SK-N-SH (cell line): ENCODE data around the gene ARMH3. TPM values are rescaled to one million over a fixed set of nuclear protein-coding genes. Genes with fewer than 3 reads are reported as not detected.

Experiments used
- CTCF ChIA-PET: fragments of 300-600, 350-600 bp; formaldehyde crosslinking; extraction: SDS; loops from one replicate; lab custom pipeline; 2021; lab: Yijun Ruan, JAX
- POLR2A ChIA-PET: fragments of 350-600 bp; sonication (Branson Sonifier 250); formaldehyde crosslinking; extraction: SDS; loops from one replicate; lab custom pipeline; 2020; ENCODE audit warnings: antibody characterized with exemption, inconsistent platforms; lab: Yijun Ruan, JAX
- DNase-seq: peaks from one replicate; pipeline ENCODE4 v3.0.0; 2012
- H2AFZ ChIP-seq: fragments of 200-600 bp; sonication (generic); 2 replicates; pipeline ENCODE4 v1.8.1; 2016; ENCODE audit warnings: antibody characterized with exemption, mild to moderate bottlenecking, low read depth
- H3F3A ChIP-seq: fragments of 200-600 bp; sonication (generic); replicated peaks from 2 replicates; pipeline ENCODE3; 2016; ENCODE audit warnings: antibody characterized with exemption, mild to moderate bottlenecking; ENCODE audit not compliant: insufficient read depth
- H3K27ac ChIP-seq, 2 experiments: fragments of 200-500 bp in 1 of 2; fragments of 200-600 bp in 1 of 2; sonication (Bioruptor generic) in 1 of 2; sonication (generic), shearing (Covaris generic) in 1 of 2; 2 replicates each; pipeline versions ENCODE4 v1.5.1 to v1.6.1; 2014 to 2016; ENCODE audit warnings: low read depth in 2 of 2, inconsistent platforms in 1 of 2, low read length in 1 of 2, mild to moderate bottlenecking in 1 of 2, mixed read lengths in 1 of 2
- H3K27me3 ChIP-seq: fragments of 200-600 bp; sonication (generic), shearing (Covaris generic); 2 replicates; pipeline ENCODE4 v1.6.1; 2016; ENCODE audit warnings: mixed run types; ENCODE audit not compliant: insufficient read depth
- H3K36me3 ChIP-seq, 2 experiments: fragments of 200-500 bp in 1 of 2; fragments of 200-600 bp in 1 of 2; sonication (Bioruptor generic) in 1 of 2; sonication (generic) in 1 of 2; replicated peaks in 1 of 2; 2 replicates each; pipeline versions ENCODE3 to v1.5.1; 2014 to 2016; ENCODE audit warnings: low read length in 1 of 2, mild to moderate bottlenecking in 1 of 2; ENCODE audit not compliant: insufficient read depth in 2 of 2, control insufficient read depth in 1 of 2
- H3K4me1 ChIP-seq, 2 experiments: fragments of 200-500 bp in 1 of 2; fragments of 200-600 bp in 1 of 2; sonication (Bioruptor generic) in 1 of 2; sonication (generic), shearing (Covaris generic) in 1 of 2; 2 replicates each; pipeline versions ENCODE4 v1.5.1 to v1.6.1; 2014 to 2016; ENCODE audit warnings: low read depth in 1 of 2, low read length in 1 of 2, mixed run types in 1 of 2; ENCODE audit not compliant: insufficient read depth in 2 of 2, control insufficient read depth in 1 of 2
- H3K4me2 ChIP-seq: fragments of 200-600 bp; sonication (generic), shearing (Covaris generic); 2 replicates; pipeline ENCODE4 v1.6.1; 2017; ENCODE audit warnings: mixed run types
- H3K4me3 ChIP-seq, 2 experiments: fragments of 200-500 bp in 1 of 2; fragments of 200-600 bp in 1 of 2; sonication (Bioruptor generic) in 1 of 2; sonication (generic), shearing (Covaris generic) in 1 of 2; 2 replicates each; pipeline versions ENCODE4 v1.5.1 to v1.8.1; 2014 to 2016; ENCODE audit warnings: low read depth in 2 of 2, inconsistent platforms in 1 of 2, low read length in 1 of 2, mild to moderate bottlenecking in 1 of 2, mixed read lengths in 1 of 2, moderate library complexity in 1 of 2
- H3K79me2 ChIP-seq: fragments of 200-600 bp; sonication (generic); 2 replicates; pipeline ENCODE4 v1.8.1; 2017; ENCODE audit warnings: mild to moderate bottlenecking; ENCODE audit not compliant: insufficient read depth
- H3K9ac ChIP-seq: fragments of 200-600 bp; sonication (generic); 2 replicates; pipeline ENCODE4 v1.6.1; 2017; ENCODE audit warnings: mixed run types
- H3K9me2 ChIP-seq: fragments of 200-600 bp; sonication (generic); 2 replicates; pipeline ENCODE4 v1.6.1; 2017; ENCODE audit warnings: mixed run types
- H3K9me3 ChIP-seq: fragments of 200-600 bp; sonication (generic); 2 replicates; pipeline ENCODE4 v1.6.1; 2017; ENCODE audit warnings: mixed run types, mild to moderate bottlenecking, moderate library complexity
- H4K20me1 ChIP-seq: fragments of 200-600 bp; sonication (generic); 2 replicates; pipeline ENCODE4 v1.6.1; 2017; ENCODE audit warnings: mild to moderate bottlenecking, mixed run types; ENCODE audit not compliant: insufficient read depth
- CHD2 ChIP-seq: fragments of 150-350 bp; IDR thresholded peaks from 2 replicates; pipeline ENCODE4 v1.6.1; 2018; ENCODE audit warnings: low read length; ENCODE audit not compliant: partially characterized antibody
- ELF1 ChIP-seq: IDR thresholded peaks from 2 replicates; pipeline ENCODE4 v1.4.0; 2012
- EP300 ChIP-seq, 2 experiments: IDR thresholded peaks; 2 replicates each; pipeline versions ENCODE4 v1.4.0 to v1.6.1; 2012; ENCODE audit warnings: borderline replicate concordance in 1 of 2, low read depth in 1 of 2, low read length in 1 of 2
- FOXJ3 ChIP-seq: sonication (generic); formaldehyde crosslinking; IDR thresholded peaks from 2 replicates; pipeline ENCODE4 v1.5.1; 2020; ENCODE audit warnings: mild to moderate bottlenecking, missing genetic modification reagents
- FOXM1 ChIP-seq: IDR thresholded peaks from 2 replicates; pipeline ENCODE4 v1.4.0; 2012; ENCODE audit warnings: low read depth, mild to moderate bottlenecking
- MXI1 ChIP-seq: IDR thresholded peaks from 2 replicates; pipeline ENCODE4 v1.6.1; 2012; ENCODE audit warnings: mild to moderate bottlenecking, low read depth, low read length, improper control_type of control experiment
- POLR2AphosphoS5 ChIP-seq: IDR thresholded peaks from 2 replicates; pipeline ENCODE4 v1.6.1; 2012; ENCODE audit warnings: low read depth, low read length
- TCF12 ChIP-seq: IDR thresholded peaks from 2 replicates; pipeline ENCODE4 v1.4.0; 2012
- TEAD4 ChIP-seq: IDR thresholded peaks from 2 replicates; pipeline ENCODE4 v1.4.0; 2012; ENCODE audit warnings: mild to moderate bottlenecking, borderline replicate concordance; ENCODE audit not compliant: insufficient read depth
- ZBTB33 ChIP-seq: IDR thresholded peaks from 2 replicates; pipeline ENCODE4 v1.4.0; 2012; ENCODE audit warnings: low read depth, borderline replicate concordance
- WGBS: methylation state at CpG from one replicate; pipeline ENCODE4 v1.1.6; 2017; ENCODE audit warnings: low lambda C conversion rate; 5-methylcytosine and 5-hydroxymethylcytosine counted together
- polyA plus RNA-seq, 3 experiments: library from polyadenylated mRNA; depleted of rRNA; stranded (reverse); fragments of >200 nt; gene quantifications; 2 replicates each; pipeline ENCODE4 v1.2.3, GENCODE V29; 2012
- TF ChIP-seq, protein P1 (sequence below): IDR thresholded peaks from 2 replicates; pipeline ENCODE4 v1.4.0; 2012; ENCODE audit warnings: low read depth, borderline replicate concordance
- TF ChIP-seq, protein P2 (sequence below): fragments of 150-350 bp; IDR thresholded peaks from 2 replicates; pipeline ENCODE4 v1.6.1; 2017; ENCODE audit warnings: antibody characterized with exemption, low read length, low read depth, borderline replicate concordance

ARMH3 gene
- polyA plus RNA-seq, 1 of the 3 experiments (the other 2 are of a cell fraction) = 12.1 TPM

GRCh38 chr10:102004376-102004775 lies 51.6 kb downstream of the ARMH3 start:
- CTCF ChIA-PET = interaction anchor here (0.6 to 3.8 kb wide), 5 partner anchors 12 to 162 kb away, joined by 3 to 32 read pairs (median 4); partner anchors contain the start of gene KCNIP2
- peaks cover 38 to 55% of the 10 kb centered on the region in 2 experiments for H3K36me3 ChIP-seq
- no peak for TF ChIP-seq MXI1
- TF ChIP-seq, protein P1, sequence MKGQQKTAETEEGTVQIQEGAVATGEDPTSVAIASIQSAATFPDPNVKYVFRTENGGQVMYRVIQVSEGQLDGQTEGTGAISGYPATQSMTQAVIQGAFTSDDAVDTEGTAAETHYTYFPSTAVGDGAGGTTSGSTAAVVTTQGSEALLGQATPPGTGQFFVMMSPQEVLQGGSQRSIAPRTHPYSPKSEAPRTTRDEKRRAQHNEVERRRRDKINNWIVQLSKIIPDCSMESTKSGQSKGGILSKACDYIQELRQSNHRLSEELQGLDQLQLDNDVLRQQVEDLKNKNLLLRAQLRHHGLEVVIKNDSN = no peak
- no peak for TF ChIP-seq EP300 (IDR thresholded peaks at IDR 0.05; ENCODE audit: borderline replicate concordance in 1 of 2, low read depth in 1 of 2, low read length in 1 of 2)
- TF ChIP-seq, protein P2, sequence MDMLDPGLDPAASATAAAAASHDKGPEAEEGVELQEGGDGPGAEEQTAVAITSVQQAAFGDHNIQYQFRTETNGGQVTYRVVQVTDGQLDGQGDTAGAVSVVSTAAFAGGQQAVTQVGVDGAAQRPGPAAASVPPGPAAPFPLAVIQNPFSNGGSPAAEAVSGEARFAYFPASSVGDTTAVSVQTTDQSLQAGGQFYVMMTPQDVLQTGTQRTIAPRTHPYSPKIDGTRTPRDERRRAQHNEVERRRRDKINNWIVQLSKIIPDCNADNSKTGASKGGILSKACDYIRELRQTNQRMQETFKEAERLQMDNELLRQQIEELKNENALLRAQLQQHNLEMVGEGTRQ = no peak
- TF ChIP-seq CHD2 = no peak
- no peak for TF ChIP-seq TCF12
- no peak for TF ChIP-seq ZBTB33
- TF ChIP-seq, all 33 proteins: peak for 0
- no peaks in the 10 kb centered on the region for H3F3A ChIP-seq
- no peak overlapping the region for H3K4me3 ChIP-seq
- no peak overlapping the region for H2AFZ ChIP-seq
- H3K9me2 ChIP-seq = no peaks in the 10 kb centered on the region
- no peak overlapping the region for H3K4me2 ChIP-seq
- POLR2A ChIA-PET = no interaction called here
- no peaks in the 10 kb centered on the region for H3K9me3 ChIP-seq
- no peaks in the 10 kb centered on the region for H3K79me2 ChIP-seq
- no peak overlapping the region for H3K9ac ChIP-seq
- 0 out of 4 replicates have a peak, but pooled peaks cover 0 to 2% of the 10 kb centered on the region in 2 experiments for H3K4me1 ChIP-seq
- H3K27ac ChIP-seq = no peak overlapping the region
- no peaks in the 10 kb centered on the region for H4K20me1 ChIP-seq
- no peaks in the 10 kb centered on the region for H3K27me3 ChIP-seq
- DNase-seq = no peak

GRCh38 chr10:102003541-102003940 lies 52.4 kb downstream of the ARMH3 start:
- Histone ChIP-seq H3K9ac (no peak overlapping the region), H3K36me3 (peaks cover 32 to 54% of the 10 kb centered on the region in 2 experiments), H2AFZ (no peak overlapping the region), H3K4me1 (no peaks in the 10 kb centered on the region), H3F3A (no peaks in the 10 kb centered on the region), H3K4me2 (no peak overlapping the region), H4K20me1 (no peaks in the 10 kb centered on the region), H3K9me3 (no peaks in the 10 kb centered on the region)
- ChIA-PET POLR2A (no interaction called here), CTCF (interaction anchor here (1.1 to 3.8 kb wide), 3 partner anchors 13 to 161 kb away, joined by 3 to 32 read pairs (median 4); partner anchors contain the start of gene KCNIP2)
- no peak for TF ChIP-seq CHD2
- TF ChIP-seq MXI1 = no peak
- TF ChIP-seq FOXJ3 = no peak
- no peak for TF ChIP-seq ELF1
- TF ChIP-seq FOXM1 = no peak
- no peak for TF ChIP-seq POLR2AphosphoS5
- TF ChIP-seq TEAD4 = no peak
- TF ChIP-seq, all 33 proteins: peak for 0
- H3K27me3 ChIP-seq = no peaks in the 10 kb centered on the region
- WGBS = 97% methylated on average over 1 of the region's 1 CpG
- H3K79me2 ChIP-seq = no peaks in the 10 kb centered on the region
- no peaks in the 10 kb centered on the region for H3K9me2 ChIP-seq
- no peak for DNase-seq
- no peak overlapping the region for H3K4me3 ChIP-seq
- no peak overlapping the region for H3K27ac ChIP-seq
